ENCODE data around the gene ZNF142.
A peak's percentile ranks its signal among the peaks of the same experiment; 100 is the strongest.

ZNF142 gene

DNA sequence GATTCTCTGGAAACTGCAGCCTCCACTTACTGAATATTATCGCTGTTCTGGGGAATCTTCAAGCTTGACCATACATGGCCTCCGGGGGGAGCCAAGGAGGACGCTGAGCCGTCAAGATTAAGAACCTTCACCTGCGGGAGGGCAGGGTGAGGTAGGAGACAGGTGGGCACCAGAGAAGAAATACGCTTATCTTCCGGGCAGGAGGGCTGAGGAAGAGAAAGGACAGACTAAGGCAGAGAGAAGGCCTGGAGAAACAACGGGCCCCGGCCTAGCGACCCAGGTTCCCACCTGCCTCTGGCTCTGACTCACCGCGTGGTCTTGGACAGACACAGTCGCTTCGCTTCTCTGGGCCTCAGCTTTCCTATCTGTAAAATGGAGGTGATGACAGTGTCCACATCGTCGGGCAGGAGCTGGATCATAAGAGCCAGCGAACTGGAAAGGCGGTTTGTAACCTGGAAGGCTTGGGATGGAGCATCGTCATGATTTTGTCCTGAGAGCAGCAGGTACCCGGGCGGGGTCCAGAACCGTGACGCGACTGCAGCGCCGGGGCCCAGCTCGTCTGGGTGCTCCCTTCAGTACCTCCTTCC is 659 bp downstream of the ZNF142 start:
- POLR2A ChIA-PET (ENCODE audit: low non-redundant PET) = interaction anchor here (0.6 to 1.1 kb wide), 5 partner anchors 9 to 181 kb away, joined by 3 to 21 read pairs (median 3); partner anchors contain the start of genes RNF25 and STK36
- CTCF ChIA-PET = interaction anchor here (0.6 to 2.6 kb wide), 14 partner anchors 11 to 218 kb away, joined by 3 to 12 read pairs (median 4); partner anchors contain the start of genes RNF25, STK36 and TTLL4
- peak; percentile 77 for DNase-seq (ENCODE audit: low spot score)
- TF ChIP-seq, protein P1, sequence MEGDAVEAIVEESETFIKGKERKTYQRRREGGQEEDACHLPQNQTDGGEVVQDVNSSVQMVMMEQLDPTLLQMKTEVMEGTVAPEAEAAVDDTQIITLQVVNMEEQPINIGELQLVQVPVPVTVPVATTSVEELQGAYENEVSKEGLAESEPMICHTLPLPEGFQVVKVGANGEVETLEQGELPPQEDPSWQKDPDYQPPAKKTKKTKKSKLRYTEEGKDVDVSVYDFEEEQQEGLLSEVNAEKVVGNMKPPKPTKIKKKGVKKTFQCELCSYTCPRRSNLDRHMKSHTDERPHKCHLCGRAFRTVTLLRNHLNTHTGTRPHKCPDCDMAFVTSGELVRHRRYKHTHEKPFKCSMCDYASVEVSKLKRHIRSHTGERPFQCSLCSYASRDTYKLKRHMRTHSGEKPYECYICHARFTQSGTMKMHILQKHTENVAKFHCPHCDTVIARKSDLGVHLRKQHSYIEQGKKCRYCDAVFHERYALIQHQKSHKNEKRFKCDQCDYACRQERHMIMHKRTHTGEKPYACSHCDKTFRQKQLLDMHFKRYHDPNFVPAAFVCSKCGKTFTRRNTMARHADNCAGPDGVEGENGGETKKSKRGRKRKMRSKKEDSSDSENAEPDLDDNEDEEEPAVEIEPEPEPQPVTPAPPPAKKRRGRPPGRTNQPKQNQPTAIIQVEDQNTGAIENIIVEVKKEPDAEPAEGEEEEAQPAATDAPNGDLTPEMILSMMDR (conservative IDR thresholded peaks at IDR 0.05; ENCODE audit: low read depth) = peak; percentile 74
- peak overlapping the region; percentile 84 for H3K27ac ChIP-seq

DNA sequence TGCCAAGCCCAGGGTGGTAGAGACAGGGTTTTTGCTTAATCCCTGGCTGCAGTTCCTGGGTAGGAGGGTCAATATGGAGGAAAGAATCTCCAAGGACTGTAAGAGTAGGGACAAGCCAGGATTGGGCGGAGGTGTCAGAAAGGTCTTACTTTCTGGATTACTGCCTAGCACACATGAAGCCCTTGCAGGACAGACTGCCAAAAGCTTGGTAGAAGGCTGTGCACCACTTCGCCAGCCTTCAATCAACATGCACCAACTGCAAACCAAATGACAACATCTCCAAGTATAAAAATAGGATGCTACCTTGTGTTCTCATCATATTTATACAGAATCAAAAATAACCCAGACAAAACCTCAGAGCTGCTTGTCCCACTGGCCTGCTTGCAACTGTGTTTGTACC is 3.7 kb downstream of the ZNF142 start:
- no peak overlapping the region for H3K27ac ChIP-seq
- no peak for DNase-seq (ENCODE audit: low spot score)
- ChIA-PET POLR2A (ENCODE audit: low non-redundant PET) (no interaction called here), CTCF (interaction anchor here (0.5 kb wide), 1 partner anchor 68 kb away, joined by 3 read pairs; no protein-coding TSS in a partner anchor)
- TF ChIP-seq, protein P1 (conservative IDR thresholded peaks at IDR 0.05; ENCODE audit: low read depth) = no peak

DNA sequence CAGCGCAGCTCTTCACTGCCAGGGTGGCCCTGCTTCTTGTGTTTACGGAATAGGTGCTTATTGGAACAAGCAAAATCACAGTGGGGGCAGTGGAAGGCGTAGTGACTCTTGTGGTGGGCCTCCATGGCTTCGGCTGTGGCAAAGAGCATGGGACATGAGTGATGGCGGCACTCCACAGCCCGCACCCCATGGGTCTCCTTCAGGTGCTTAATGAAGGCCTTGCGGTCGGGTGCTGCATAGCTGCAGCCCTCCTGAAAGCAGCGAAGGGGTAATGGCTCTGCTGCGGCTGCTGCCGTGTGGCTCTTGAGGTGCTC is 10.7 kb downstream of the ZNF142 start:
- DNase-seq (ENCODE audit: low spot score) = no peak
- no peak overlapping the region for H3K27ac ChIP-seq
- TF ChIP-seq, protein P1 (conservative IDR thresholded peaks at IDR 0.05; ENCODE audit: low read depth) = peak; percentile 37
- CTCF ChIA-PET = interaction anchor here (0.6 kb wide), 1 partner anchor 251 kb away, joined by 4 read pairs; no protein-coding TSS in a partner anchor
- POLR2A ChIA-PET (ENCODE audit: low non-redundant PET) = no interaction called here

DNA sequence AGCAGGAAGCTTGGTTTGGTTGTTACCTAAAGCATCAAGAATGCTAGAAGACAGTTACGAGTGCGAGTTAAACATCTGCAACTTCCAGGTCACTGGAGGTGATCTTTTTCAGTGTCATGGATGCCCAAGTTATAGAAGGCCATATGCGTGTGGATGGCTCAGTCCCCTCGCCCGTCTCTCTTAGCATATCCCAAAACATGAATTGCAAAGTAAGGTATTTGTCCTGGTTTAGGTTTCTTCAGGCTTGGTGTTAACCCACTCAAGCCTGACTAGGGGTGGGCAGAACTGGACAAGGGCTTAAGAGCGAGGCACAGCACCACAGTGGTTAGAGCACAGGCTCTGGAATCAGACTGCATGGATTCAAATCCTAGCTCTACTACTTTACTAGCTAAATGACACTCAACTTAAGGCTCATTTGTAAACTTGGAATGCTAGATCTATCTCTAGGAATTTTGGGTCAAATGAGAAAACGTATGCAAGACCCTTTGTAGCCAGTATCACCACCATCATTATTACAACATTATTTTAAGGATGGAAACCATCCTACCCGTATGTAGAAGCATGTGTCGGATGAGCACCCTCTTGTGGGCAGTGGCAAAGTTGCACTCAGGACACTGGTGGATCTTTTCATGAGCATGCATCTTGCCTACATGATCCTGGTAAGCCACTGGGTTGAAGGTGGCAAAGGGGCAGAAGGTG is 11.2 kb downstream of the ZNF142 start:
- H3K27ac ChIP-seq = no peak overlapping the region
- CTCF ChIA-PET = interaction anchor here (0.5 to 1.0 kb wide), 6 partner anchors 11 to 350 kb away, joined by 3 to 4 read pairs (median 3); partner anchors contain the start of genes BCS1L and ZNF142
- DNase-seq (ENCODE audit: low spot score) = peak; percentile 60
- TF ChIP-seq, protein P1 (conservative IDR thresholded peaks at IDR 0.05; ENCODE audit: low read depth) = peak; percentile 87
- POLR2A ChIA-PET (ENCODE audit: low non-redundant PET) = no interaction called here

DNA sequence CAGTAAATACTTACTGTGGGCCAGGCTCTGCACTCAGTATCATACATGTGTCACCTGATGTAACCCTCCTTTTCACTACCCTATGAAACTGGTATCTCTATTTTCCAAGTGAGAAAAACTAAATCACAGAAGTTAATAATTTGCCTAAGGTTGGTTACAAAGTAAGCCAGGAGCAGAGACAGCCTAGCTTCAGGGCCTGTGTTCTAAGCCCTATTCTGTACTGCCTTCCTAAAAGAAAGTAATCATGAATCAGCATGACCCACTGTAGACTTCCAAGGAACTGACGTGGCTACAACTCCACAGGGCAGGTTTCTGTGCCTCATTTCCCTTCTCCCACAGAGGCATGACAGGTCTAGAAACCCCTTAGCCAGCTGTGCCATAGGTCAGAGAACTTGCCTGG is 14.3 kb downstream of the ZNF142 start:
- CTCF ChIA-PET = no interaction called here
- peak overlapping the region; percentile 20; the same call in 1 of the 2 replicates for H3K27ac ChIP-seq
- POLR2A ChIA-PET (ENCODE audit: low non-redundant PET) = no interaction called here
- TF ChIP-seq, protein P1 (conservative IDR thresholded peaks at IDR 0.05; ENCODE audit: low read depth) = no peak
- DNase-seq (ENCODE audit: low spot score) = no peak

DNA sequence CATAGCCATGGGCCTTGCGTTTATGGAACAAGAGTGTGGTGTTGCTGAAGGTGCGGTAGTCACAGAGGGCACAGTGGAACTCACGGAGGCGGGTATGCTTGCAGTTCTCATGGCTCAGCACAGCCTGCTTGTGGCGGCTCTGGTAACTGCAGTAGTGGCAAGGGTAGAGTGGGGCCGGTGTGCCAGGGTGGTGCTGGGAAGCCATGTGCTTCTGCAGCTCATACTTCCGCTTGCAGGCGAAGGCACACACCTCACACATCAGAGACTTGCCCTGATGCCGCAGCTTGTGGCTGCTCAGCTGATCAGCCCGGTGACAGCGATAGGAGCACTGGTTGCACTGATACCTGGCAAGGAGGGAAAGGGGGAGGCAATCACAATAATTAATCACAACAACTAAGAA is 14.7 kb downstream of the ZNF142 start:
- ChIA-PET CTCF (no interaction called here), POLR2A (ENCODE audit: low non-redundant PET) (no interaction called here)
- no peak for DNase-seq (ENCODE audit: low spot score)
- H3K27ac ChIP-seq = peak overlapping the region; percentile 21
- TF ChIP-seq, protein P1 (conservative IDR thresholded peaks at IDR 0.05; ENCODE audit: low read depth) = no peak

All from RWPE1 (cell line).